ENCODE results near the gene HYAL3. TPM values are rescaled to one million over a fixed set of nuclear protein-coding genes. Genes with fewer than 3 reads are reported as not detected.

Gene HYAL3
- total RNA-seq, 4 donors from 2014 or later: 1.2 to 17.9 (median 1.8) TPM

GRCh38 chr3:50271314-50271936 is 27.8 kb downstream of the HYAL3 start:
- Histone ChIP-seq H3K36me3 (peaks cover 0 to 12% (median 0%) of the 10 kb centered on the region in 3 donors), H3K27ac (peak overlapping the region; percentile 85 to 98 (median 97)), H3K27me3 (peaks cover 0 to 15% of the 10 kb centered on the region in 2 donors), H3K4me1 (peaks cover 0 to 100% (median 69%) of the 10 kb centered on the region in 4 donors), H3K9me3 (no peaks in the 10 kb centered on the region), H3K4me3 (peak overlapping the region; percentile 37 to 63 (median 46))
- no peak for DNase-seq (ENCODE audit: low spot score in 2 of 2)
- 36 to 49% methylated on average over 10 of the region's 10 CpGs for WGBS, 2 donors
- TF ChIP-seq POLR2A (IDR thresholded peaks at IDR 0.05) (no peak), EP300 (IDR thresholded peaks at IDR 0.05) (no peak), CTCF (IDR thresholded peaks at IDR 0.05) (no peak)

GRCh38 chr3:50270422-50271224 is 28.6 kb downstream of the HYAL3 start:
- Histone ChIP-seq H3K27me3 (peaks cover 0 to 8% of the 10 kb centered on the region in 2 donors), H3K9me3 (no peaks in the 10 kb centered on the region), H3K36me3 (peaks cover 0 to 4% (median 0%) of the 10 kb centered on the region in 3 donors), H3K4me1 (peaks cover 0 to 100% (median 73%) of the 10 kb centered on the region in 4 donors), H3K27ac (peak overlapping the region; percentile 85 to 98 (median 97)), H3K4me3 (peak overlapping the region; percentile 45 to 63 (median 48))
- DNase-seq (ENCODE audit: low spot score in 2 of 2): no peak
- 25 to 44% methylated on average over 17 to 18 of the region's 19 CpGs for WGBS, 2 donors
- TF ChIP-seq EP300 (IDR thresholded peaks at IDR 0.05): peak in 1 of 2 donors; percentile 68
- TF ChIP-seq POLR2A (IDR thresholded peaks at IDR 0.05): peak in 1 of 2 donors; percentile 14
- TF ChIP-seq CTCF (IDR thresholded peaks at IDR 0.05): no peak

- no peak for TF ChIP-seq EP300 (IDR thresholded peaks at IDR 0.05)
- TF ChIP-seq CTCF (IDR thresholded peaks at IDR 0.05): peak in 1 of 5 experiments; percentile 14
- TF ChIP-seq POLR2A (IDR thresholded peaks at IDR 0.05): no peak
- Histone ChIP-seq H3K4me3 (peak overlapping the region; percentile 45 to 63 (median 48)), H3K36me3 (no peaks in the 10 kb centered on the region), H3K4me1 (peaks cover 0 to 100% (median 74%) of the 10 kb centered on the region in 4 donors), H3K27ac (peak overlapping the region; percentile 85 to 98 (median 97)), H3K27me3 (peaks cover 0 to 3% of the 10 kb centered on the region in 2 donors), H3K9me3 (no peaks in the 10 kb centered on the region)
- no peak for DNase-seq (ENCODE audit: low spot score in 2 of 2)
- WGBS, 2 donors: 0 to 100% methylated on average over 1 of the region's 8 CpGs
These were observed 29.2 kb downstream of the HYAL3 start for GRCh38 chr3:50269977-50270413.

GRCh38 chr3:50269460-50269859 is 29.7 kb downstream of the HYAL3 start:
- peaks cover 0 to 100% (median 72%) of the 10 kb centered on the region in 4 donors for H3K4me1 ChIP-seq
- no peaks in the 10 kb centered on the region for H3K27me3 ChIP-seq
- no peaks in the 10 kb centered on the region for H3K36me3 ChIP-seq
- no peak for DNase-seq (ENCODE audit: low spot score in 2 of 2)
- peak overlapping the region; percentile 45 to 63 (median 48) for H3K4me3 ChIP-seq
- H3K27ac ChIP-seq: peak overlapping the region; percentile 85 to 98 (median 97)
- no peaks in the 10 kb centered on the region for H3K9me3 ChIP-seq
- 38 to 41% methylated on average over 4 of the region's 4 CpGs for WGBS, 2 donors
- no peak for TF ChIP-seq EP300 (IDR thresholded peaks at IDR 0.05)
- TF ChIP-seq CTCF (IDR thresholded peaks at IDR 0.05): no peak
- TF ChIP-seq POLR2A (IDR thresholded peaks at IDR 0.05): no peak

Data from tibial nerve (tissue), 4 donors.